Naive thymus-derived CD4-positive, alpha-beta T cell (primary cell): Measurements from ENCODE around the gene OSBP2. TPM values are rescaled to one million over a fixed set of nuclear protein-coding genes. Genes with fewer than 3 reads are reported as not detected.

ENCODE experiments used
- ATAC-seq: fragments of 150-1000 bp; cut with Tn5 transposase; 2 replicates; pipeline ENCODE4 v1.10.0; 2021; ENCODE audit warnings: mild to moderate bottlenecking, moderate library complexity
- CTCF ChIA-PET: fragments of 350-600 bp; sonication (Branson Sonifier 250); formaldehyde crosslinking; loops from one replicate; lab custom pipeline; 2021; ENCODE audit warnings: antibody characterized with exemption; lab: Charles Lee
- POLR2A ChIA-PET: fragments of 350-600 bp; sonication (Branson Sonifier 250); formaldehyde crosslinking; loops from one replicate; lab custom pipeline; 2021; ENCODE audit warnings: antibody characterized with exemption, inconsistent platforms; lab: Charles Lee
- DNase-seq, 9 donors: peaks; one replicate each; pipeline versions ENCODE4 v3.0.0 to v3.0.0-alpha.2; 2020 to 2022; ENCODE audit warnings: mixed read lengths in 1 of 9
- H3K27ac ChIP-seq: one replicate; pipeline ENCODE4 v1.7.0; 2013; ENCODE audit warnings: mild to moderate bottlenecking, low read depth, low read length, moderate library complexity
- H3K27me3 ChIP-seq, 2 donors: one replicate each; pipeline ENCODE4 v1.7.0; 2013; ENCODE audit warnings: low read length in 2 of 2, mild to moderate bottlenecking in 2 of 2, moderate library complexity in 2 of 2; ENCODE audit not compliant: control insufficient read depth in 2 of 2, insufficient read depth in 2 of 2
- H3K36me3 ChIP-seq, 3 experiments: 1 replicate in 2 of 3; 2 replicates in 1 of 3; pipeline ENCODE4 v1.7.0; 2013; ENCODE audit warnings: low read length in 3 of 3, mild to moderate bottlenecking in 3 of 3, moderate library complexity in 1 of 3; ENCODE audit not compliant: insufficient read depth in 3 of 3, control insufficient read depth in 2 of 3
- H3K4me1 ChIP-seq, 2 donors: one replicate each; pipeline ENCODE4 v1.7.0; 2013; ENCODE audit warnings: low read length in 2 of 2, mild to moderate bottlenecking in 2 of 2, moderate library complexity in 1 of 2; ENCODE audit not compliant: control insufficient read depth in 2 of 2, insufficient read depth in 2 of 2
- H3K4me3 ChIP-seq: 2 replicates; pipeline ENCODE4 v1.7.0; 2013; ENCODE audit warnings: mild to moderate bottlenecking, low read length
- H3K9me3 ChIP-seq, 3 experiments: 1 replicate in 2 of 3; 2 replicates in 1 of 3; pipeline ENCODE4 v1.7.0; 2013; ENCODE audit warnings: low read length in 3 of 3; ENCODE audit not compliant: control insufficient read depth in 2 of 3
- H3K27ac Mint-ChIP-seq, 9 donors: one replicate each; pipeline ENCODE4 v1.8.0; 2020 to 2022; ENCODE audit warnings: mixed read lengths in 9 of 9, mild to moderate bottlenecking in 8 of 9, moderate library complexity in 5 of 9, inconsistent platforms in 2 of 9
- H3K27me3 Mint-ChIP-seq, 5 donors: one replicate each; pipeline ENCODE4 v1.8.0; 2021 to 2022; ENCODE audit warnings: mixed read lengths in 5 of 5, mild to moderate bottlenecking in 1 of 5
- H3K36me3 Mint-ChIP-seq, 5 donors: one replicate each; pipeline ENCODE4 v1.8.0; 2020 to 2022; ENCODE audit warnings: mixed read lengths in 5 of 5, mild to moderate bottlenecking in 3 of 5, inconsistent platforms in 1 of 5
- H3K4me1 Mint-ChIP-seq, 7 donors: one replicate each; pipeline ENCODE4 v1.8.0; 2020 to 2022; ENCODE audit warnings: mixed read lengths in 7 of 7, mild to moderate bottlenecking in 3 of 7, inconsistent platforms in 1 of 7
- H3K4me3 Mint-ChIP-seq, 10 donors: one replicate each; pipeline ENCODE4 v1.8.0; 2020 to 2022; ENCODE audit warnings: mild to moderate bottlenecking in 10 of 10, mixed read lengths in 10 of 10, moderate library complexity in 6 of 10, inconsistent platforms in 2 of 10
- H3K9me3 Mint-ChIP-seq, 11 donors: one replicate each; pipeline ENCODE4 v1.8.0; 2020 to 2022; ENCODE audit warnings: mixed read lengths in 11 of 11, mild to moderate bottlenecking in 4 of 11, inconsistent platforms in 1 of 11, moderate library complexity in 1 of 11
- intact Hi-C, 2 donors: fragments of 100-400 bp; cut with micrococcal nuclease; formaldehyde crosslinking; loops; one replicate each; pipeline ENCODE4 v1.15.1; 2023
- microRNA-seq: library from miRNA; unstranded; fragments of <30 nt; microRNA quantifications from one replicate; pipeline ENCODE4 v1.2.0, GENCODE V29; 2022; ENCODE audit warnings: borderline microRNAs expressed
- polyA plus RNA-seq, 2 donors: library from polyadenylated mRNA; unstranded; fragments of 300-500 nt; fragmentation: Illumina TruSeq; gene quantifications; one replicate each; pipeline ENCODE4 v1.2.3, GENCODE V29; 2021
- total RNA-seq, 6 experiments: library from RNA in 5 of 6; stranded (reverse) in 5 of 6; gene quantifications; 1 replicate in 5 of 6; 2 replicates in 1 of 6; pipeline ENCODE4 v1.2.3 and lab custom pipeline; 2021 to 2026

Gene OSBP2
- total and polyA plus RNA-seq, 7 experiments from 2014 or later, result 0.37 to 2.7 (median 1.8) TPM

- Histone ChIP-seq H3K36me3 (peaks cover 0 to 55% (median 7%) of the 10 kb centered on the region in 3 experiments), H3K4me1 (peaks cover under 1 to 60% of the 10 kb centered on the region in 2 donors), H3K4me3 (no peak overlapping the region), H3K9me3 (no peaks in the 10 kb centered on the region), H3K27me3 (no peaks in the 10 kb centered on the region), H3K27ac (no peak overlapping the region)
- H3K4me3 Mint-ChIP-seq, result peak overlapping the region in 5 of 10 donors; percentile 4 to 36 (median 28)
- H3K27me3 Mint-ChIP-seq, result no peaks in the 10 kb centered on the region
- peaks cover 46 to 73% (median 65%) of the 10 kb centered on the region in 7 donors for H3K4me1 Mint-ChIP-seq
- intact Hi-C loops, result loop anchor here (1.0 to 5.0 kb wide), 7 partner anchors 8 to 283 kb away; no protein-coding TSS in a partner anchor
- no peaks in the 10 kb centered on the region for H3K9me3 Mint-ChIP-seq
- CTCF ChIA-PET, result interaction anchor here (0.7 to 4.4 kb wide), 5 partner anchors 29 to 281 kb away, joined by 3 to 33 read pairs (median 4); partner anchors contain the start of gene SMTN
- POLR2A ChIA-PET, result interaction anchor here (0.6 to 3.0 kb wide), 10 partner anchors 9 to 349 kb away, joined by 3 to 28 read pairs (median 5); partner anchors contain the start of genes MORC2 and TUG1
- DNase-seq (no peak), ATAC-seq (no peak)
- peak overlapping the region in 6 of 9 donors; percentile 20 to 88 (median 52) for H3K27ac Mint-ChIP-seq
- peaks cover 17 to 62% (median 47%) of the 10 kb centered on the region in 5 donors for H3K36me3 Mint-ChIP-seq
Observed at GRCh38 chr22:30948930-30949342, 254.3 kb downstream of the OSBP2 start.

DNA sequence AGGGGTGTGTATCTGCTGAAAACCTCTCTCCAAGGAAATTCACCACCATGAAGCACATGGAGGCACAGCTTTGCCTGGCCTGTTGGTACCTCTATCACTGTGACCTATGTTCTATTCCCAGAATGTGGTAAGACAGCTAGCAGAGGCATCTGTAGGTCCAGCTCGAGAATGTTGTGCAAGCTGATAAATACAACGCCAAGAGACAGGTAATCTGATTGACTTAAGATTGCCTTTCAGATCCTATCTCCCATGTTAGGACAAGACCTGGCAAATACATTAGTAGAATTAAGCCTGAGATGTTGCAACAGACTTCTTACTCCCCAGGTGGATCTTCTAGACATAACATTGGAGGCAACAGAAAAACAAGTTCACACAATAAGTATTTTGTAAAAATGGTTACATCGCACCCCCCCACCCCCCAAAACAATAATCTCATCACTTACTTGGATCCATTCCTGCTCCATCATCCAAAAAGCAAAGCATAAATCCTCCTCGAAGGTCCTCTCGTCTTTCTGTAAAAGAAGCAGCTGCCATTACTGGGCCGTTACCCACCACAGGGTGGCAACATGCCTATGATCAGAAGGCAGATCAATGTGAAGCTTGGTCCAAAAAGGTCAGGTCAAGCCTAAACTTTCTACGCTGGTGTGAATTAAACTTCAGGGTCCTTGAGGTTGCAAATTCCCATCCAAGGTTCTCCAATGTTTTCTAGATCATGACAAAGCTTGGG lies 255.4 kb downstream of the OSBP2 start:
- Mint-ChIP-seq H3K27ac (peak overlapping the region in 1 of 9 donors; percentile 92), H3K36me3 (peaks cover 12 to 50% (median 37%) of the 10 kb centered on the region in 5 donors), H3K4me3 (no peak overlapping the region), H3K4me1 (peaks cover 35 to 73% (median 63%) of the 10 kb centered on the region in 7 donors), H3K27me3 (no peaks in the 10 kb centered on the region), H3K9me3 (no peaks in the 10 kb centered on the region)
- Histone ChIP-seq H3K27ac (no peak overlapping the region), H3K4me1 (peaks cover 0 to 60% of the 10 kb centered on the region in 2 donors), H3K36me3 (peaks cover 0 to 45% (median 7%) of the 10 kb centered on the region in 3 experiments), H3K4me3 (no peak overlapping the region), H3K27me3 (no peaks in the 10 kb centered on the region), H3K9me3 (no peaks in the 10 kb centered on the region)
- ATAC-seq (no peak), DNase-seq (no peak)
- POLR2A ChIA-PET, result interaction anchor here (0.8 to 3.0 kb wide), 8 partner anchors 10 to 340 kb away, joined by 3 to 28 read pairs (median 6); partner anchors contain the start of genes MORC2 and TUG1
- CTCF ChIA-PET, result interaction anchor here (0.5 to 4.4 kb wide), 5 partner anchors 9 to 1678 kb away, joined by 3 to 33 read pairs (median 3); partner anchors contain the start of gene SMTN
- intact Hi-C loops, result loop anchor here in 1 of 2 donors (5.0 kb wide), 1 partner anchor 282 kb away; no protein-coding TSS in a partner anchor

GRCh38 chr22:30953206-30953605 lies 258.5 kb downstream of the OSBP2 start:
- no peak for DNase-seq
- Histone ChIP-seq H3K36me3 (peaks cover 0 to 19% (median 7%) of the 10 kb centered on the region in 3 experiments), H3K9me3 (no peaks in the 10 kb centered on the region), H3K27ac (no peak overlapping the region), H3K4me3 (no peak overlapping the region), H3K4me1 (peaks cover 0 to 75% of the 10 kb centered on the region in 2 donors), H3K27me3 (no peaks in the 10 kb centered on the region)
- CTCF ChIA-PET, result interaction anchor here (0.6 to 1.2 kb wide), 2 partner anchors 15 to 131 kb away, joined by 3 read pairs; partner anchors contain the start of gene MORC2
- intact Hi-C loops, result no loop called here
- Mint-ChIP-seq H3K4me1 (peaks cover 40 to 83% (median 75%) of the 10 kb centered on the region in 7 donors), H3K36me3 (peaks cover 7 to 36% (median 28%) of the 10 kb centered on the region in 5 donors), H3K4me3 (peak overlapping the region in 3 of 10 donors; percentile 13 to 49 (median 42)), H3K27me3 (no peaks in the 10 kb centered on the region), H3K27ac (peak overlapping the region in 7 of 9 donors; percentile 21 to 98 (median 76)), H3K9me3 (no peaks in the 10 kb centered on the region)
- POLR2A ChIA-PET, result interaction anchor here (0.8 to 4.8 kb wide), 8 partner anchors 10 to 339 kb away, joined by 3 to 66 read pairs (median 4); partner anchors contain the start of genes MORC2, PIK3IP1 and TUG1
- ATAC-seq, result no peak

DNA sequence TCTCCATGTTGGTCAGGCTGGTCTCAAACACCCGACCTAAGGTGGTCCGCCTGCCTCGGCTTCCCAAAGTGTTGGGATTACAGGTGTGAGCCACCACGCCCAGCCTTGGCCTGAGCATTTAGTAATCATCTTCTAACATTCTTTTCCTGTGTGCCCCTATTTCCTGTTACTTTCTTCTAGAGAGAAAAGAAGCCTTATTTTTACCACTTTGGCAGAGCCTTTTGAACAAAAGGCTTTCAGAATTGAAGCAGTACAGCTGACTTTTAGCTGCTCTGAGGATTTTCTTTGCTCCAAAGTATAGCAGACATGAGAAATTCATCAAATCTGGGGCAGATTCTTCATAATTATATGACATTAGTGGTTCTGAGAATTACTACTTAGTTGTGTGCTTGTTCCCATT lies 260.5 kb downstream of the OSBP2 start:
- Mint-ChIP-seq H3K27me3 (no peaks in the 10 kb centered on the region), H3K4me1 (peaks cover 41 to 97% (median 91%) of the 10 kb centered on the region in 7 donors), H3K27ac (peak overlapping the region; percentile 49 to 98 (median 90)), H3K36me3 (peaks cover 0 to 29% (median 20%) of the 10 kb centered on the region in 5 donors), H3K9me3 (no peaks in the 10 kb centered on the region), H3K4me3 (peak overlapping the region in 9 of 10 donors; percentile 18 to 85 (median 74))
- peaks cover 0 to 72% of the 10 kb centered on the region in 2 donors for H3K4me1 ChIP-seq
- no peaks in the 10 kb centered on the region for H3K27me3 ChIP-seq
- ATAC-seq, result no peak
- H3K9me3 ChIP-seq, result no peaks in the 10 kb centered on the region
- H3K36me3 ChIP-seq, result peaks cover 0 to 2% (median 0%) of the 10 kb centered on the region in 3 experiments
- H3K4me3 ChIP-seq, result no peak overlapping the region
- POLR2A ChIA-PET, result interaction anchor here (0.8 to 4.8 kb wide), 11 partner anchors 9 to 324 kb away, joined by 3 to 66 read pairs (median 4); partner anchors contain the start of genes MORC2, SELENOM and TUG1
- H3K27ac ChIP-seq, result peak overlapping the region; percentile 50
- DNase-seq, result peak in 6 of 9 donors; percentile 20 to 33 (median 26)
- CTCF ChIA-PET, result interaction anchor here (1.1 to 3.0 kb wide), 3 partner anchors 9 to 129 kb away, joined by 3 to 16 read pairs (median 3); no protein-coding TSS in a partner anchor
- intact Hi-C loops, result no loop called here

Small RNA genes within 50 kb of the gene (microRNA-seq; reads per million reads assigned to microRNA genes)
- not detected for gene MIR3200

Other genes with a start within 250 kb of the OSBP2 start
- not detected for gene SEC14L3, start 222.9 kb upstream of the OSBP2 start, total RNA-seq
- not detected for gene SEC14L3, start 222.9 kb upstream of the OSBP2 start, polyA plus RNA-seq
- gene SEC14L4, start 189.2 kb upstream of the OSBP2 start, total RNA-seq, result not detected
- gene SEC14L4, start 189.2 kb upstream of the OSBP2 start, polyA plus RNA-seq, result not detected
- gene SEC14L6, start 148.1 kb upstream of the OSBP2 start, total RNA-seq, result not detected
- gene SEC14L6, start 148.1 kb upstream of the OSBP2 start, polyA plus RNA-seq, result not detected
- 1 to 10 TPM in 2 of 5 experiments, under 1 TPM in 1, not detected in 2; 0.56 to 4.8 (median 4.0) TPM for gene GAL3ST1, start 120.2 kb upstream of the OSBP2 start, total RNA-seq
- 1 to 10 TPM in 1 of 2 donors, under 1 TPM in 1; 0.21 to 2.4 TPM for gene GAL3ST1, start 120.2 kb upstream of the OSBP2 start, polyA plus RNA-seq
- 10 to 100 TPM; 40.6 to 84.2 (median 56.3) TPM for gene PES1, start 103.0 kb upstream of the OSBP2 start, total RNA-seq
- gene PES1, start 103.0 kb upstream of the OSBP2 start, polyA plus RNA-seq, result 10 to 100 TPM; 34.6 to 62.3 TPM
- gene TCN2, start 87.7 kb upstream of the OSBP2 start, total RNA-seq, result 1 to 10 TPM in 3 of 5 experiments, under 1 TPM in 2; 0.57 to 8.9 (median 1.3) TPM
- gene TCN2, start 87.7 kb upstream of the OSBP2 start, polyA plus RNA-seq, result under 1 TPM; 0.69 to 0.79 TPM
- gene SLC35E4, start 59.1 kb upstream of the OSBP2 start, total RNA-seq, result 1 to 10 TPM; 2.0 to 5.2 (median 3.4) TPM
- 1 to 10 TPM in 1 of 2 donors, under 1 TPM in 1; 0.85 to 1.9 TPM for gene SLC35E4, start 59.1 kb upstream of the OSBP2 start, polyA plus RNA-seq
- gene DUSP18, start 27.0 kb upstream of the OSBP2 start, total RNA-seq, result 10 to 100 TPM in 4 of 5 experiments, 1 to 10 TPM in 1; 7.4 to 18.5 (median 14.1) TPM
- 10 to 100 TPM in 1 of 2 donors, 1 to 10 TPM in 1; 7.4 to 12.2 TPM for gene DUSP18, start 27.0 kb upstream of the OSBP2 start, polyA plus RNA-seq